Omental fat pad (tissue), 4 donors: ENCODE data around the gene RNF151. TPM values are rescaled to one million over a fixed set of nuclear protein-coding genes. Genes with fewer than 3 reads are reported as not detected.
A peak's percentile ranks its signal among the peaks of the same experiment; 100 is the strongest.

Experiments
- ATAC-seq: fragments of 150-250 bp; one replicate; pipeline ENCODE4 v1.9.1; 2016; ENCODE audit warnings: mild to moderate bottlenecking, moderate library complexity; ENCODE audit not compliant: low FRiP score
- DNase-seq: peaks from one replicate; pipeline ENCODE4 v3.0.0-alpha.2; 2019; ENCODE audit warnings: low spot score
- CTCF ChIP-seq, 3 donors: fragments of 450-650 bp; IDR thresholded peaks; one replicate each; pipeline ENCODE4 v1.5.1; 2016 to 2017; ENCODE audit warnings: antibody characterized with exemption in 3 of 3, mild to moderate bottlenecking in 3 of 3, moderate library complexity in 2 of 3
- total RNA-seq, 4 donors: library from RNA; depleted of rRNA; stranded (reverse); fragments of >200 nt; gene quantifications; one replicate each; pipeline ENCODE4 v1.1.0, GENCODE V29; 2016

Gene RNF151
- total RNA-seq, 4 donors from 2014 or later, result not detected

- TF ChIP-seq CTCF (IDR thresholded peaks at IDR 0.05), result no peak
- ATAC-seq (no peak), DNase-seq (no peak)
These were observed 33.3 kb downstream of the RNF151 start for GRCh38 chr16:1999866-2000514.

- DNase-seq (no peak), ATAC-seq (no peak)
- no peak for TF ChIP-seq CTCF (IDR thresholded peaks at IDR 0.05)
These were observed 34.4 kb downstream of the RNF151 start for GRCh38 chr16:2001035-2001434.

GRCh38 chr16:2001456-2002355, 35.0 kb downstream of the RNF151 start:
- DNase-seq, result no peak
- no peak for ATAC-seq
- TF ChIP-seq CTCF (IDR thresholded peaks at IDR 0.05), result no peak

- DNase-seq (no peak), ATAC-seq (no peak)
- TF ChIP-seq CTCF (IDR thresholded peaks at IDR 0.05), result no peak
These were observed 36.0 kb downstream of the RNF151 start for GRCh38 chr16:2002406-2003230.

GRCh38 chr16:2003231-2003826, 36.7 kb downstream of the RNF151 start:
- no peak for TF ChIP-seq CTCF (IDR thresholded peaks at IDR 0.05)
- DNase-seq (no peak), ATAC-seq (no peak)

- DNase-seq (peak; percentile 77), ATAC-seq (no peak)
- TF ChIP-seq CTCF (IDR thresholded peaks at IDR 0.05), result peak in 1 of 3 donors; percentile 90
These were observed 37.4 kb downstream of the RNF151 start for GRCh38 chr16:2003827-2004641.
